Fibroblast of lung (primary cell): ENCODE measurements around the gene INTS14. TPM values are rescaled to one million over a fixed set of nuclear protein-coding genes. Genes with fewer than 3 reads are reported as not detected.

ENCODE experiments used
- DNase-seq, 2 donors: peaks; one replicate each; pipeline versions ENCODE4 v3.0.0 to v3.0.0-alpha.2; 2010; ENCODE audit warnings: low read depth in 2 of 2
- H2AFZ ChIP-seq: 2 replicates; pipeline ENCODE4 v1.5.1; 2012; ENCODE audit warnings: low read length, control low read depth, inconsistent platforms
- H3K27ac ChIP-seq: 2 replicates; pipeline ENCODE4 v1.5.1; 2011; ENCODE audit warnings: low read length, control low read depth; ENCODE audit not compliant: insufficient read depth
- H3K27me3 ChIP-seq: 2 replicates; pipeline ENCODE4 v1.5.1; 2011; ENCODE audit warnings: mild to moderate bottlenecking, low read length; ENCODE audit not compliant: control insufficient read depth, insufficient read depth
- H3K36me3 ChIP-seq: 2 replicates; pipeline ENCODE4 v1.5.1; 2011; ENCODE audit warnings: low read length; ENCODE audit not compliant: control insufficient read depth, insufficient read depth
- H3K4me1 ChIP-seq: 2 replicates; pipeline ENCODE4 v1.5.1; 2011; ENCODE audit warnings: low read length; ENCODE audit not compliant: control insufficient read depth, insufficient read depth; ENCODE audit errors: extremely low read depth
- H3K4me2 ChIP-seq: 2 replicates; pipeline ENCODE4 v1.5.1; 2011; ENCODE audit warnings: low read length, control low read depth; ENCODE audit not compliant: insufficient read depth; ENCODE audit errors: extremely low read depth
- H3K4me3 ChIP-seq, 4 experiments: fragments of 200-600 bp in 1 of 4; sonication (generic) in 1 of 4; replicated peaks in 1 of 4; 2 replicates each; pipeline ENCODE4 v1.5.1; 2011 to 2016; ENCODE audit warnings: low read length in 4 of 4, low read depth in 3 of 4, mild to moderate bottlenecking in 3 of 4, control low read depth in 2 of 4, inconsistent platforms in 1 of 4, mixed read lengths in 1 of 4; ENCODE audit not compliant: insufficient read depth in 1 of 4; ENCODE audit errors: control extremely low read depth in 1 of 4
- H3K79me2 ChIP-seq: 2 replicates; pipeline ENCODE4 v1.5.1; 2012; ENCODE audit warnings: mild to moderate bottlenecking, low read length, inconsistent platforms; ENCODE audit not compliant: control insufficient read depth, insufficient read depth
- H3K9ac ChIP-seq: 2 replicates; pipeline ENCODE4 v1.5.1; 2011; ENCODE audit warnings: mild to moderate bottlenecking, low read length, control low read depth; ENCODE audit not compliant: insufficient read depth
- H3K9me3 ChIP-seq: 2 replicates; pipeline ENCODE4 v1.5.1; 2012; ENCODE audit warnings: low read depth, low read length; ENCODE audit not compliant: control insufficient read depth, insufficient read depth
- H4K20me1 ChIP-seq: 2 replicates; pipeline ENCODE4 v1.5.1; 2011; ENCODE audit warnings: low read length; ENCODE audit not compliant: control insufficient read depth, insufficient read depth; ENCODE audit errors: extremely low read depth
- CTCF ChIP-seq, 2 donors: IDR thresholded peaks in 1 of 2; conservative IDR thresholded peaks in 1 of 2; 1 replicate in 1 of 2; 2 replicates in 1 of 2; pipeline ENCODE4 v1.5.1; 2011 to 2012; ENCODE audit warnings: low read length in 2 of 2, control low read depth in 1 of 2, inconsistent platforms in 1 of 2, low read depth in 1 of 2, mild to moderate bottlenecking in 1 of 2
- EZH2 ChIP-seq: IDR thresholded peaks from 2 replicates; pipeline ENCODE4 v1.5.1; 2012; ENCODE audit warnings: low read length, control low read depth, mild to moderate bottlenecking; ENCODE audit errors: missing control alignments
- polyA plus RNA-seq, 2 donors: library from polyadenylated mRNA; depleted of rRNA in 1 of 2; stranded (reverse) in 1 of 2; unstranded in 1 of 2; fragments of >200 nt; gene quantifications; 2 replicates each; pipeline ENCODE4 v1.2.1, GENCODE V29; 2011 to 2012; ENCODE audit warnings: missing spikeins in 1 of 2
- total RNA-seq: library from RNA; depleted of rRNA; stranded (reverse); fragments of >200 nt; gene quantifications from 2 replicates; pipeline ENCODE4 v1.2.1, GENCODE V29; 2014

Gene INTS14
- total and polyA plus RNA-seq, 2 donors (not counting 1 experiment from before 2014, with no cell fraction given) = 31.5 to 55.9 TPM

GRCh38 chr15:65529762-65530317 is 81.1 kb downstream of the INTS14 start:
- Histone ChIP-seq H4K20me1 (no peaks in the 10 kb centered on the region), H3K27me3 (no peaks in the 10 kb centered on the region), H2AFZ (peak overlapping the region; percentile 76), H3K4me3 (peak overlapping the region; percentile 11 to 96 (median 76)), H3K79me2 (peaks cover 39% of the 10 kb centered on the region), H3K9me3 (no peaks in the 10 kb centered on the region), H3K4me1 (peaks cover 7% of the 10 kb centered on the region), H3K4me2 (peak overlapping the region; percentile 67), H3K36me3 (no peaks in the 10 kb centered on the region), H3K27ac (peak overlapping the region; percentile 15), H3K9ac (peak overlapping the region; percentile 82)
- peak in 1 of 2 donors; percentile 21 for DNase-seq
- TF ChIP-seq CTCF (conservative IDR thresholded peaks at IDR 0.05 in 1 of 2, IDR thresholded peaks at IDR 0.05 in 1 of 2; ENCODE audit: low read depth in 1 of 2, low read length in 2 of 2) = no peak
- no peak for TF ChIP-seq EZH2

Other genes starting within 250 kb of the INTS14 start
- not detected in 2 replicates for gene IGDCC3, start 233.1 kb downstream of the INTS14 start, total RNA-seq
- 0.15 TPM in 1 of 2 replicates, not detected in the other for gene IGDCC3, start 233.1 kb downstream of the INTS14 start, polyA plus RNA-seq
- 2.8 and 5.6 TPM in 2 replicates for gene IGDCC4, start 188.2 kb downstream of the INTS14 start, total RNA-seq
- 0.93 and 0.94 TPM in 2 replicates for gene IGDCC4, start 188.2 kb downstream of the INTS14 start, polyA plus RNA-seq
- 41.1 and 45.4 TPM in 2 replicates for gene DPP8, start 93.4 kb downstream of the INTS14 start, total RNA-seq
- gene DPP8, start 93.4 kb downstream of the INTS14 start, polyA plus RNA-seq = 20.0 and 29.9 TPM in 2 replicates
- 71.4 and 95.6 TPM in 2 replicates for gene HACD3, start 80.7 kb downstream of the INTS14 start, total RNA-seq
- gene HACD3, start 80.7 kb downstream of the INTS14 start, polyA plus RNA-seq = 80.7 and 88.6 TPM in 2 replicates
- gene SLC24A1, start 10.8 kb upstream of the INTS14 start, total RNA-seq = 3.9 and 4.5 TPM in 2 replicates
- gene SLC24A1, start 10.8 kb upstream of the INTS14 start, polyA plus RNA-seq = 7.0 and 7.9 TPM in 2 replicates
- gene DENND4A, start 181.2 kb upstream of the INTS14 start, total RNA-seq = 24.9 and 30.6 TPM in 2 replicates
- gene DENND4A, start 181.2 kb upstream of the INTS14 start, polyA plus RNA-seq = 13.5 and 16.7 TPM in 2 replicates